ENCODE measurements around the gene TRABD.
A peak's percentile ranks its signal among the peaks of the same experiment; 100 is the strongest.

Gene TRABD

GRCh38 chr22:50184902-50185374, 775 bp upstream of the TRABD start:
- H3K27ac Mint-ChIP-seq = no peak overlapping the region
- ATAC-seq (no peak), DNase-seq (no peak)
- peaks cover 33% of the 10 kb centered on the region for H3K4me1 Mint-ChIP-seq
- H3K4me3 Mint-ChIP-seq = peak overlapping the region; percentile 84
- H3K27me3 Mint-ChIP-seq = no peaks in the 10 kb centered on the region
- H3K9me3 Mint-ChIP-seq = no peaks in the 10 kb centered on the region
- peaks cover 4% of the 10 kb centered on the region for H3K36me3 Mint-ChIP-seq (ENCODE audit: low read depth)

GRCh38 chr22:50186181-50186714, 535 bp downstream of the TRABD start:
- H3K4me3 Mint-ChIP-seq = peak overlapping the region; percentile 95
- ATAC-seq = no peak
- H3K27ac Mint-ChIP-seq = peak overlapping the region; percentile 96
- DNase-seq = no peak
- H3K4me1 Mint-ChIP-seq = peaks cover 43% of the 10 kb centered on the region
- H3K36me3 Mint-ChIP-seq (ENCODE audit: low read depth) = peaks cover 4% of the 10 kb centered on the region
- no peaks in the 10 kb centered on the region for H3K9me3 Mint-ChIP-seq
- no peaks in the 10 kb centered on the region for H3K27me3 Mint-ChIP-seq

GRCh38 chr22:50186761-50187523, 1.2 kb downstream of the TRABD start:
- H3K27me3 Mint-ChIP-seq = no peaks in the 10 kb centered on the region
- DNase-seq (no peak), ATAC-seq (no peak)
- peak overlapping the region; percentile 95 for H3K4me3 Mint-ChIP-seq
- no peaks in the 10 kb centered on the region for H3K9me3 Mint-ChIP-seq
- H3K27ac Mint-ChIP-seq = peak overlapping the region; percentile 96
- H3K36me3 Mint-ChIP-seq (ENCODE audit: low read depth) = peaks cover 10% of the 10 kb centered on the region
- peaks cover 50% of the 10 kb centered on the region for H3K4me1 Mint-ChIP-seq

GRCh38 chr22:50188356-50188755, 2.6 kb downstream of the TRABD start:
- H3K27me3 Mint-ChIP-seq = no peaks in the 10 kb centered on the region
- H3K27ac Mint-ChIP-seq = no peak overlapping the region
- DNase-seq (no peak), ATAC-seq (no peak)
- H3K4me1 Mint-ChIP-seq = peaks cover 62% of the 10 kb centered on the region
- H3K4me3 Mint-ChIP-seq = no peak overlapping the region
- no peaks in the 10 kb centered on the region for H3K9me3 Mint-ChIP-seq
- peaks cover 15% of the 10 kb centered on the region for H3K36me3 Mint-ChIP-seq (ENCODE audit: low read depth)

- Mint-ChIP-seq H3K4me3 (peak overlapping the region; percentile 42), H3K27me3 (no peaks in the 10 kb centered on the region), H3K4me1 (peaks cover 62% of the 10 kb centered on the region), H3K27ac (peak overlapping the region; percentile 63), H3K9me3 (no peaks in the 10 kb centered on the region), H3K36me3 (ENCODE audit: low read depth) (peaks cover 15% of the 10 kb centered on the region)
- ATAC-seq = no peak
- DNase-seq = no peak
These were observed 3.6 kb downstream of the TRABD start for GRCh38 chr22:50189184-50189848.

- no peaks in the 10 kb centered on the region for H3K9me3 Mint-ChIP-seq
- ATAC-seq (peak; percentile 1), DNase-seq (no peak)
- H3K27ac Mint-ChIP-seq = peak overlapping the region; percentile 94
- peaks cover 15% of the 10 kb centered on the region for H3K36me3 Mint-ChIP-seq (ENCODE audit: low read depth)
- no peaks in the 10 kb centered on the region for H3K27me3 Mint-ChIP-seq
- H3K4me3 Mint-ChIP-seq = peak overlapping the region; percentile 42
- peaks cover 58% of the 10 kb centered on the region for H3K4me1 Mint-ChIP-seq
These were observed 4.1 kb downstream of the TRABD start for GRCh38 chr22:50189849-50190181.

- Mint-ChIP-seq H3K27ac (peak overlapping the region; percentile 94), H3K27me3 (no peaks in the 10 kb centered on the region), H3K4me3 (peak overlapping the region; percentile 82), H3K36me3 (ENCODE audit: low read depth) (peaks cover 15% of the 10 kb centered on the region), H3K4me1 (peaks cover 61% of the 10 kb centered on the region), H3K9me3 (no peaks in the 10 kb centered on the region)
- ATAC-seq = peak; percentile 41
- peak; percentile 79 for DNase-seq
These were observed 4.6 kb downstream of the TRABD start for GRCh38 chr22:50190182-50190940.

- peak; percentile 75 for DNase-seq
- Mint-ChIP-seq H3K9me3 (no peaks in the 10 kb centered on the region), H3K36me3 (ENCODE audit: low read depth) (peaks cover 15% of the 10 kb centered on the region), H3K4me3 (peak overlapping the region; percentile 82), H3K27me3 (no peaks in the 10 kb centered on the region), H3K27ac (peak overlapping the region; percentile 94), H3K4me1 (peaks cover 59% of the 10 kb centered on the region)
- peak; percentile 60 for ATAC-seq
These were observed 5.4 kb downstream of the TRABD start for GRCh38 chr22:50190941-50191741.

- peaks cover 11% of the 10 kb centered on the region for H3K36me3 Mint-ChIP-seq (ENCODE audit: low read depth)
- no peak for ATAC-seq
These were observed 6.9 kb downstream of the TRABD start for GRCh38 chr22:50192436-50193204.

GRCh38 chr22:50193621-50194020, 7.9 kb downstream of the TRABD start:
- Mint-ChIP-seq H3K4me3 (no peak overlapping the region), H3K27ac (no peak overlapping the region), H3K27me3 (no peaks in the 10 kb centered on the region), H3K36me3 (ENCODE audit: low read depth) (peaks cover 11% of the 10 kb centered on the region), H3K4me1 (peaks cover 44% of the 10 kb centered on the region), H3K9me3 (no peaks in the 10 kb centered on the region)
- no peak for ATAC-seq
- no peak for DNase-seq

More at GRCh38 chr22:50192436-50193204, 6.9 kb downstream of the TRABD start:
- Mint-ChIP-seq H3K27ac (peak overlapping the region; percentile 94), H3K4me3 (peak overlapping the region; percentile 82), H3K27me3 (no peaks in the 10 kb centered on the region), H3K9me3 (no peaks in the 10 kb centered on the region), H3K4me1 (peaks cover 52% of the 10 kb centered on the region)
- DNase-seq = peak; percentile 41

- Mint-ChIP-seq H3K27me3 (no peaks in the 10 kb centered on the region), H3K36me3 (ENCODE audit: low read depth) (peaks cover 11% of the 10 kb centered on the region), H3K27ac (no peak overlapping the region), H3K9me3 (no peaks in the 10 kb centered on the region), H3K4me3 (no peak overlapping the region), H3K4me1 (peaks cover 40% of the 10 kb centered on the region)
- no peak for ATAC-seq
- DNase-seq = no peak
These were observed 8.5 kb downstream of the TRABD start for GRCh38 chr22:50194037-50194805.

- ATAC-seq (no peak), DNase-seq (no peak)
- no peak overlapping the region for H3K4me3 Mint-ChIP-seq
- peaks cover 22% of the 10 kb centered on the region for H3K4me1 Mint-ChIP-seq
- no peaks in the 10 kb centered on the region for H3K27me3 Mint-ChIP-seq
- no peaks in the 10 kb centered on the region for H3K9me3 Mint-ChIP-seq
- H3K36me3 Mint-ChIP-seq (ENCODE audit: low read depth) = peaks cover 11% of the 10 kb centered on the region
- no peak overlapping the region for H3K27ac Mint-ChIP-seq
These were observed 10.5 kb downstream of the TRABD start for GRCh38 chr22:50196256-50196655.
